ENCODE measurements around the gene MAGEL2.

MAGEL2 gene

DNA sequence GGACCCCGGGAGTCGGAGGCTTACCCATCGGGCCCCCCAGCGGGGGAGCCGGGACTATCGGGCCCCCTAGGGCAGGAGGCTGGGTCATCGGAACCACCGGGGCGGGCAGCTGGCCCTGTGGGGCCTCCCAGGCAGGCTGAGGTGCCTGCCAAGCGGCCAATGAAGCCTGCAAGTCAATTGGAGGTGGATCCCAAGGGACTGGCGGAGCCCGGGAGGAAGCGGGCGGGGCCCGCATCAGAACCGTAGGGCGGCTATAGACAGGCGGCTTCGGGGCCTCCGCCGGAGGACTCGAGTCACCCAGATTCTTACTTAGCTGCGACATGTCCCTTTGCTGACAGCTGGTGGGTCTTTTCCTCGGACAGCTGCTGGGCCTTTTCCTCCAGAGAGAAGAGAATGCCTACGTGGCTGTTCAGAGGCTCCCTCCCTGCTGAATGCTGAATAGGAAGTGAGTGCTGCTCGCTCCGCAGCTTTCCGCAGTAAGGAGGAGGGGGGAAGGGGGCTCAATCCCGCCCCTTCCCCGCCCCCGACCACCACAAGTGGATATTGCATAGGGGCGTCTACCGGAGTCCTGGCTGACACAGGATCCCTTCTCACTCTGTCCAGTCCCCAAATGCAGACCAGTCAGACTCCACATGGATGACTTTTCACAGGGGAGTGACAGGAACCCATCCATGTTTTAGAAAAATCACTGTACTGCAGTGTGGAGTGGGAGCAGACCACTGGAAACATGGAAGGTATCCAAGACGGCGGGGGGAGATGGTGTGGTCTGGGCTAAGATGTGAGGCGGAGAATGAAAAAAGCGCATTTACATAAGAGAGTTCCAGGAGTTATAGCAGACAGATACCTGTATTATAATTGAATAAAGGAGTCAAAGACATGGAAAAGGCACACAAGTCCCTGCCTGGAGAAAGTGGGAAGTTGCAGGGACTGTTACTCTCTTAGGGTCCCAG, at the start of gene MAGEL2:
Gene MAGEL2, minus strand, starts transcription at position 447 of the 950 bp plus-strand sequence. Its CDS starts 125 bp downstream, at position 322.
- ChIA-PET CTCF (interaction anchor here (0.6 kb wide), 1 partner anchor 1474 kb away, joined by 5 read pairs; no protein-coding TSS in a partner anchor), POLR2A (ENCODE audit: low non-redundant PET) (no interaction called here)
- DNase-seq (ENCODE audit: low spot score) = no peak
- H3K27ac ChIP-seq = no peak within 1 kb of the TSS
- TF ChIP-seq CTCF (conservative IDR thresholded peaks at IDR 0.05; ENCODE audit: low read depth) = no peak

DNA sequence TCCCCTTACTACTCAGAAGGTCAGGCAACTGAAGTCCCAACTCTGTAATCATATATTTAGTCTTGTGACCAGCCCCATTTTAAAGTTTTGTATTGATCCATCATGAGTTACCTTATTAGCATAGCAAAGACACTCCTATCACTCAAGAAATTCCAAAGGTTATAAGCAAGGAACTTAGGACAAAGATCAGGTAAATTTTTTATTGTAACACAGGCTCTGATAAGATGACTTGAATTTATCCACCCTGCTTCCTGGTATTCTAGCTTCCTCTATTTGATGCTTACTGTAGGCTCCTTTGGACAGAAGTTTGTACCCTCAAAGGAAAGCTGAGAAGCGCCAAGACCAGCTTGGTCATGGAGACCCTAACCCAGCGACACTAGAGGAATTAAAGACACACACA, 47.6 kb upstream of the MAGEL2 start:
- ChIA-PET CTCF (interaction anchor here (0.6 to 0.7 kb wide), 2 partner anchors 8 to 27 kb away, joined by 3 to 5 read pairs; no protein-coding TSS in a partner anchor), POLR2A (ENCODE audit: low non-redundant PET) (no interaction called here)
- no peak overlapping the region for H3K27ac ChIP-seq
- no peak for TF ChIP-seq CTCF (conservative IDR thresholded peaks at IDR 0.05; ENCODE audit: low read depth)
- no peak for DNase-seq (ENCODE audit: low spot score)

- no peak for TF ChIP-seq CTCF (conservative IDR thresholded peaks at IDR 0.05; ENCODE audit: low read depth)
- ChIA-PET CTCF (interaction anchor here (0.7 kb wide), 1 partner anchor 26 kb away, joined by 5 read pairs; no protein-coding TSS in a partner anchor), POLR2A (ENCODE audit: low non-redundant PET) (no interaction called here)
- H3K27ac ChIP-seq = no peak overlapping the region
- DNase-seq (ENCODE audit: low spot score) = no peak
Measured at GRCh38 chr15:23694592-23694991, 46.9 kb upstream of the MAGEL2 start.

GRCh38 chr15:23690450-23690852, 42.8 kb upstream of the MAGEL2 start:
- ChIA-PET POLR2A (ENCODE audit: low non-redundant PET) (no interaction called here), CTCF (no interaction called here)
- no peak overlapping the region for H3K27ac ChIP-seq
- no peak for TF ChIP-seq CTCF (conservative IDR thresholded peaks at IDR 0.05; ENCODE audit: low read depth)
- no peak for DNase-seq (ENCODE audit: low spot score)

GRCh38 chr15:23690015-23690414, 42.3 kb upstream of the MAGEL2 start:
- no peak for DNase-seq (ENCODE audit: low spot score)
- no peak for TF ChIP-seq CTCF (conservative IDR thresholded peaks at IDR 0.05; ENCODE audit: low read depth)
- CTCF ChIA-PET = no interaction called here
- POLR2A ChIA-PET (ENCODE audit: low non-redundant PET) = no interaction called here
- H3K27ac ChIP-seq = no peak overlapping the region

DNA sequence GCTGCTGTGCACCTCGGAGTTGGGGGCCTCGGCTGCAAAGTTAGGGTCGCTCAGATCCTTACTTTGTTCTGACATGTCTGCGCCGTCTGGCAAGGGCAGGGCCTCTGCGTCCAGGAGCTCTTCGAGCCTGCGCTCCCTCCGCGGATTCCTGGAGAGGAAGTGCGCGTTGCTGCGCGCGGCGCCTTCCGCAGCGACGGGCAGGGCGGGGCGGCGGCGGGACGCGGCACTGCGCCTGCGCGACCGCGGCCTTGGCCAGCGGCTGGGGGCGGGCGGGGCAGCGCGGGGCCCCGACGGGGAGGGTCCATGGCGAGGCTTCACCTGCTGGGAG, 39.4 kb upstream of the MAGEL2 start, which contains the start of gene NDN:
Gene NDN, minus strand, starts transcription at position 163 of the 328 bp plus-strand sequence. Its CDS starts 88 bp downstream, at position 75.
- ChIA-PET CTCF (no interaction called here), POLR2A (ENCODE audit: low non-redundant PET) (no interaction called here)
- no peak for TF ChIP-seq CTCF (conservative IDR thresholded peaks at IDR 0.05; ENCODE audit: low read depth)
- no peak for DNase-seq (ENCODE audit: low spot score)
- no peak within 1 kb of the TSS for H3K27ac ChIP-seq
